ENCODE data around the gene HHIPL1. TPM values are rescaled to one million over a fixed set of nuclear protein-coding genes. Genes with fewer than 3 reads are reported as not detected.

HHIPL1 gene
- total and polyA plus RNA-seq, 2 donors (not counting 3 experiments of a cell fraction or from before 2014, with no cell fraction given): 1.3 to 2.1 TPM

GRCh38 chr14:99722741-99723140 is 77.8 kb downstream of the HHIPL1 start:
- TF ChIP-seq POLR2AphosphoS5 (IDR thresholded peaks at IDR 0.05; ENCODE audit: insufficient read depth, low read depth, low read length) (no peak), POLR2A (IDR thresholded peaks at IDR 0.05; ENCODE audit: low read depth, low read length) (no peak), GATA2 (IDR thresholded peaks at IDR 0.05; ENCODE audit: insufficient read depth, insufficient read length, low read depth, low read length) (no peak), EZH2 (IDR thresholded peaks at IDR 0.05; ENCODE audit: borderline replicate concordance, low read depth, low read length, severe bottlenecking) (no peak), MAX (IDR thresholded peaks at IDR 0.05; ENCODE audit: insufficient read depth, insufficient read length) (no peak), CTCF (IDR thresholded peaks at IDR 0.05; ENCODE audit: extremely low read depth in 1 of 2, insufficient read depth in 1 of 2, low read depth in 1 of 2, low read length in 2 of 2) (no peak), MYC (IDR thresholded peaks at IDR 0.05; ENCODE audit: low read depth, low read length) (no peak), JUN (IDR thresholded peaks at IDR 0.05; ENCODE audit: borderline replicate concordance, insufficient read depth, insufficient read length, low read depth) (no peak)
- no peak for DNase-seq (ENCODE audit: low read depth, low spot score)
- intact Hi-C loops (cut with micrococcal nuclease): no loop called here
- no peak overlapping the region for H2AFZ ChIP-seq (ENCODE audit: low read depth, low read length)
- H3K9me1 ChIP-seq (replicated peaks; ENCODE audit: control insufficient read depth, extremely low read depth, insufficient read depth, low read length): no peaks in the 10 kb centered on the region
- no peaks in the 10 kb centered on the region for H4K20me1 ChIP-seq (replicated peaks; ENCODE audit: control insufficient read depth, extremely low read depth, insufficient read depth, low read length)
- no peaks in the 10 kb centered on the region for H3K36me3 ChIP-seq (ENCODE audit: control insufficient read depth in 2 of 2, extremely low read depth in 1 of 2, insufficient read depth in 2 of 2, low read length in 2 of 2)
- H3K9ac ChIP-seq (replicated peaks; ENCODE audit: extremely low read depth, insufficient read depth, low read length): no peak overlapping the region
- no peaks in the 10 kb centered on the region for H3K79me2 ChIP-seq (ENCODE audit: control insufficient read depth, insufficient read depth, low read length)
- no peak overlapping the region for H3K4me3 ChIP-seq (replicated peaks in 1 of 3; ENCODE audit: insufficient read depth in 1 of 3, low read depth in 1 of 3, low read length in 3 of 3)
- no peak overlapping the region for H3K27ac ChIP-seq (ENCODE audit: insufficient read depth, low read depth, low read length)
- POLR2A ChIA-PET: no interaction called here
- no peaks in the 10 kb centered on the region for H3K4me1 ChIP-seq (ENCODE audit: control insufficient read depth, extremely low read depth, insufficient read depth, low read length)
- no peaks in the 10 kb centered on the region for H3K27me3 ChIP-seq (ENCODE audit: control insufficient read depth in 2 of 2, insufficient read depth in 2 of 2, low read length in 2 of 2)
- dilution Hi-C loops (cut with MboI; ENCODE audit: extremely low pct_ligation_motif_present, low sequenced_read_pairs): no loop called here
- no peaks in the 10 kb centered on the region for H3K9me3 ChIP-seq (replicated peaks; ENCODE audit: control insufficient read depth, insufficient read depth, low read length)
- FAIRE-seq: no peak
- no peak overlapping the region for H3K4me2 ChIP-seq (ENCODE audit: insufficient read depth, low read length)
- no TSS peak for BruUV-seq (replicated peaks)
- CTCF ChIA-PET: interaction anchor here (1.2 kb wide), 2 partner anchors 8 to 39 kb away, joined by 3 to 6 read pairs; partner anchors contain the start of gene CYP46A1

Measured in endothelial cell of umbilical vein (primary cell).